HEK293 (cell line): Measurements from ENCODE around the gene SEZ6L.
A peak's percentile ranks its signal among the peaks of the same experiment; 100 is the strongest.

ENCODE experiments used
- BCL11A ChIP-seq: fragments of 450-650 bp; formaldehyde crosslinking; IDR thresholded peaks from 2 replicates; pipeline ENCODE4 v1.5.1; 2016; ENCODE audit warnings: low read depth, missing biosample characterization, missing genetic modification characterization
- KLF16 ChIP-seq: fragments of 450-650 bp; formaldehyde crosslinking; IDR thresholded peaks from 2 replicates; pipeline ENCODE4 v1.5.1; 2017; ENCODE audit warnings: missing biosample characterization, missing genetic modification characterization
- ZFP3 ChIP-seq: fragments of 450-650 bp; formaldehyde crosslinking; IDR thresholded peaks from 2 replicates; pipeline ENCODE4 v1.5.1; 2016; ENCODE audit warnings: low read depth, missing biosample characterization, missing genetic modification characterization
- ZNF571 ChIP-seq: fragments of 450-650 bp; formaldehyde crosslinking; IDR thresholded peaks from 2 replicates; pipeline ENCODE4 v1.5.0; 2017; ENCODE audit warnings: missing biosample characterization, missing genetic modification characterization
- ZNF600 ChIP-seq: fragments of 450-650 bp; formaldehyde crosslinking; IDR thresholded peaks from 2 replicates; pipeline ENCODE4 v1.5.1; 2016; ENCODE audit warnings: missing biosample characterization, missing genetic modification characterization
- TF ChIP-seq, protein P1 (sequence below): fragments of 450-650 bp; formaldehyde crosslinking; IDR thresholded peaks from 2 replicates; pipeline ENCODE4 v1.5.1; 2016; ENCODE audit warnings: missing biosample characterization, missing genetic modification characterization, borderline replicate concordance
- TF ChIP-seq, protein P2 (sequence below): fragments of 450-650 bp; formaldehyde crosslinking; IDR thresholded peaks from 2 replicates; pipeline ENCODE4 v1.5.1; 2016; ENCODE audit warnings: missing biosample characterization, missing genetic modification characterization
- TF ChIP-seq, protein P3 (sequence below): fragments of 450-650 bp; formaldehyde crosslinking; optimal IDR thresholded peaks from 2 replicates; pipeline ENCODE3; 2016; ENCODE audit warnings: missing biosample characterization, mild to moderate bottlenecking, missing genetic modification characterization
- TF ChIP-seq, protein P4 (sequence below): fragments of 450-650 bp; formaldehyde crosslinking; IDR thresholded peaks from 2 replicates; pipeline ENCODE4 v1.5.1; 2016; ENCODE audit warnings: missing biosample characterization, missing genetic modification characterization
- TF ChIP-seq, protein P5 (sequence below): fragments of 450-650 bp; formaldehyde crosslinking; IDR thresholded peaks from 2 replicates; pipeline ENCODE4 v1.5.1; 2017; ENCODE audit warnings: missing biosample characterization, mild to moderate bottlenecking, missing genetic modification characterization, moderate library complexity
- TF ChIP-seq, protein P6 (sequence below): fragments of 450-650 bp; formaldehyde crosslinking; IDR thresholded peaks from 2 replicates; pipeline ENCODE4; 2016; ENCODE audit warnings: missing biosample characterization, missing genetic modification characterization

The SEZ6L gene

DNA sequence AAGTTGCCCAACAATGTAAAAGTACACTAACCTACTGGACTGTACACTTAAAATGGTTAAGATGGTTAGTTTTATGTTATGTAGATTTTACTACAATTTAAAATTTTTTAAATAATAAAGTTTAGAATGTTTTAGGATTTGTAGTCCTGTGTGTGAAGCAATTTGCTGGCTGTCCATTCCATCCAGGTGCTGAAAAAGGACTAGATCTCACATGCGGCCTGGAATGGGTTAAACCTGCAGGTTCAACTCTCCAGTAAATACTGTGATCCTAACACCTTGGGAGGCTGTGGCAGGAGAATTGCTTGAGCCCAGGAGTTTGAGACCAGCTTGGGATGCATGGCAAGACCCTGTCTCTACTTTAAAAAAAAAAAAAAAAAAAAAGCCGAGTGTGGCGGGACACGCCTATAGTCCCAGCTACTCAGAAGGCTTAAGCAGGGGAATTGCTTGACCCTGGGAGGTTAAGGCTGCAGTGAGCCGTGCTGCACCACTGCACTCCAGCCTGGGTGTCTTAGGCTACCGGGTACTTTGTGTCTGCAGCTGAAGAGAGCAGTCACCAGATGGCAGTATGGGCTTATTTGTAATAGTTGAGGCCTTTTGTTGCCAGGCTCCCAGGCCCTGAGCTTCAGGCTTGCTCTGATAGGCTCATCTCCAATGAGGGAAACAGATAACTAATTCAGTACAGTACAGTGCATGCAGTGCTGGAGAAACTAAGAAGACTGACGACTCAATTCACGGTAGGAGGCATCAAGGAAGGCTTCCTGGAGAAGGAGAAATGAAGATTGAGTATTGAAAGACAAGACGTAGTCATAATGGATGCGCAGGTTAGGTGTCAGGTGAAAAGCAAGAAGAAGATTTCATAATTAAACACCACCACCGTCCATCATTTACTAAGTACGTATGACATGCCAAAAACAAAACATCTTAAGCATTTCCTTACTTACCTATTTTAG, 195.1 kb downstream of the SEZ6L start (continued):
- TF ChIP-seq, protein P1, sequence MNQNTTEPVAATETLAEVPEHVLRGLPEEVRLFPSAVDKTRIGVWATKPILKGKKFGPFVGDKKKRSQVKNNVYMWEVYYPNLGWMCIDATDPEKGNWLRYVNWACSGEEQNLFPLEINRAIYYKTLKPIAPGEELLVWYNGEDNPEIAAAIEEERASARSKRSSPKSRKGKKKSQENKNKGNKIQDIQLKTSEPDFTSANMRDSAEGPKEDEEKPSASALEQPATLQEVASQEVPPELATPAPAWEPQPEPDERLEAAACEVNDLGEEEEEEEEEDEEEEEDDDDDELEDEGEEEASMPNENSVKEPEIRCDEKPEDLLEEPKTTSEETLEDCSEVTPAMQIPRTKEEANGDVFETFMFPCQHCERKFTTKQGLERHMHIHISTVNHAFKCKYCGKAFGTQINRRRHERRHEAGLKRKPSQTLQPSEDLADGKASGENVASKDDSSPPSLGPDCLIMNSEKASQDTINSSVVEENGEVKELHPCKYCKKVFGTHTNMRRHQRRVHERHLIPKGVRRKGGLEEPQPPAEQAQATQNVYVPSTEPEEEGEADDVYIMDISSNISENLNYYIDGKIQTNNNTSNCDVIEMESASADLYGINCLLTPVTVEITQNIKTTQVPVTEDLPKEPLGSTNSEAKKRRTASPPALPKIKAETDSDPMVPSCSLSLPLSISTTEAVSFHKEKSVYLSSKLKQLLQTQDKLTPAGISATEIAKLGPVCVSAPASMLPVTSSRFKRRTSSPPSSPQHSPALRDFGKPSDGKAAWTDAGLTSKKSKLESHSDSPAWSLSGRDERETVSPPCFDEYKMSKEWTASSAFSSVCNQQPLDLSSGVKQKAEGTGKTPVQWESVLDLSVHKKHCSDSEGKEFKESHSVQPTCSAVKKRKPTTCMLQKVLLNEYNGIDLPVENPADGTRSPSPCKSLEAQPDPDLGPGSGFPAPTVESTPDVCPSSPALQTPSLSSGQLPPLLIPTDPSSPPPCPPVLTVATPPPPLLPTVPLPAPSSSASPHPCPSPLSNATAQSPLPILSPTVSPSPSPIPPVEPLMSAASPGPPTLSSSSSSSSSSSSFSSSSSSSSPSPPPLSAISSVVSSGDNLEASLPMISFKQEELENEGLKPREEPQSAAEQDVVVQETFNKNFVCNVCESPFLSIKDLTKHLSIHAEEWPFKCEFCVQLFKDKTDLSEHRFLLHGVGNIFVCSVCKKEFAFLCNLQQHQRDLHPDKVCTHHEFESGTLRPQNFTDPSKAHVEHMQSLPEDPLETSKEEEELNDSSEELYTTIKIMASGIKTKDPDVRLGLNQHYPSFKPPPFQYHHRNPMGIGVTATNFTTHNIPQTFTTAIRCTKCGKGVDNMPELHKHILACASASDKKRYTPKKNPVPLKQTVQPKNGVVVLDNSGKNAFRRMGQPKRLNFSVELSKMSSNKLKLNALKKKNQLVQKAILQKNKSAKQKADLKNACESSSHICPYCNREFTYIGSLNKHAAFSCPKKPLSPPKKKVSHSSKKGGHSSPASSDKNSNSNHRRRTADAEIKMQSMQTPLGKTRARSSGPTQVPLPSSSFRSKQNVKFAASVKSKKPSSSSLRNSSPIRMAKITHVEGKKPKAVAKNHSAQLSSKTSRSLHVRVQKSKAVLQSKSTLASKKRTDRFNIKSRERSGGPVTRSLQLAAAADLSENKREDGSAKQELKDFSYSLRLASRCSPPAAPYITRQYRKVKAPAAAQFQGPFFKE (tag by site-specific recombination), result no peak
- TF ChIP-seq ZNF571 (tag by site-specific recombination) (no peak), KLF16 (tag by site-specific recombination) (no peak), ZFP3 (tag by site-specific recombination) (no peak), ZNF600 (tag by site-specific recombination) (no peak), BCL11A (tag by site-specific recombination) (no peak)
- TF ChIP-seq, protein P2, sequence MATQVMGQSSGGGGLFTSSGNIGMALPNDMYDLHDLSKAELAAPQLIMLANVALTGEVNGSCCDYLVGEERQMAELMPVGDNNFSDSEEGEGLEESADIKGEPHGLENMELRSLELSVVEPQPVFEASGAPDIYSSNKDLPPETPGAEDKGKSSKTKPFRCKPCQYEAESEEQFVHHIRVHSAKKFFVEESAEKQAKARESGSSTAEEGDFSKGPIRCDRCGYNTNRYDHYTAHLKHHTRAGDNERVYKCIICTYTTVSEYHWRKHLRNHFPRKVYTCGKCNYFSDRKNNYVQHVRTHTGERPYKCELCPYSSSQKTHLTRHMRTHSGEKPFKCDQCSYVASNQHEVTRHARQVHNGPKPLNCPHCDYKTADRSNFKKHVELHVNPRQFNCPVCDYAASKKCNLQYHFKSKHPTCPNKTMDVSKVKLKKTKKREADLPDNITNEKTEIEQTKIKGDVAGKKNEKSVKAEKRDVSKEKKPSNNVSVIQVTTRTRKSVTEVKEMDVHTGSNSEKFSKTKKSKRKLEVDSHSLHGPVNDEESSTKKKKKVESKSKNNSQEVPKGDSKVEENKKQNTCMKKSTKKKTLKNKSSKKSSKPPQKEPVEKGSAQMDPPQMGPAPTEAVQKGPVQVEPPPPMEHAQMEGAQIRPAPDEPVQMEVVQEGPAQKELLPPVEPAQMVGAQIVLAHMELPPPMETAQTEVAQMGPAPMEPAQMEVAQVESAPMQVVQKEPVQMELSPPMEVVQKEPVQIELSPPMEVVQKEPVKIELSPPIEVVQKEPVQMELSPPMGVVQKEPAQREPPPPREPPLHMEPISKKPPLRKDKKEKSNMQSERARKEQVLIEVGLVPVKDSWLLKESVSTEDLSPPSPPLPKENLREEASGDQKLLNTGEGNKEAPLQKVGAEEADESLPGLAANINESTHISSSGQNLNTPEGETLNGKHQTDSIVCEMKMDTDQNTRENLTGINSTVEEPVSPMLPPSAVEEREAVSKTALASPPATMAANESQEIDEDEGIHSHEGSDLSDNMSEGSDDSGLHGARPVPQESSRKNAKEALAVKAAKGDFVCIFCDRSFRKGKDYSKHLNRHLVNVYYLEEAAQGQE, result peak; percentile 69; the same call in 1 of the 2 replicates
- TF ChIP-seq, protein P3, sequence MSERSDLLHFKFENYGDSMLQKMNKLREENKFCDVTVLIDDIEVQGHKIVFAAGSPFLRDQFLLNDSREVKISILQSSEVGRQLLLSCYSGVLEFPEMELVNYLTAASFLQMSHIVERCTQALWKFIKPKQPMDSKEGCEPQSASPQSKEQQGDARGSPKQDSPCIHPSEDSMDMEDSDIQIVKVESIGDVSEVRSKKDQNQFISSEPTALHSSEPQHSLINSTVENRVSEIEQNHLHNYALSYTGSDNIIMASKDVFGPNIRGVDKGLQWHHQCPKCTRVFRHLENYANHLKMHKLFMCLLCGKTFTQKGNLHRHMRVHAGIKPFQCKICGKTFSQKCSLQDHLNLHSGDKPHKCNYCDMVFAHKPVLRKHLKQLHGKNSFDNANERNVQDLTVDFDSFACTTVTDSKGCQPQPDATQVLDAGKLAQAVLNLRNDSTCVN (tag by site-specific recombination), result no peak
- TF ChIP-seq, protein P4, sequence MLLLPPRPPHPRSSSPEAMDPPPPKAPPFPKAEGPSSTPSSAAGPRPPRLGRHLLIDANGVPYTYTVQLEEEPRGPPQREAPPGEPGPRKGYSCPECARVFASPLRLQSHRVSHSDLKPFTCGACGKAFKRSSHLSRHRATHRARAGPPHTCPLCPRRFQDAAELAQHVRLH, result no peak
- TF ChIP-seq, protein P5, sequence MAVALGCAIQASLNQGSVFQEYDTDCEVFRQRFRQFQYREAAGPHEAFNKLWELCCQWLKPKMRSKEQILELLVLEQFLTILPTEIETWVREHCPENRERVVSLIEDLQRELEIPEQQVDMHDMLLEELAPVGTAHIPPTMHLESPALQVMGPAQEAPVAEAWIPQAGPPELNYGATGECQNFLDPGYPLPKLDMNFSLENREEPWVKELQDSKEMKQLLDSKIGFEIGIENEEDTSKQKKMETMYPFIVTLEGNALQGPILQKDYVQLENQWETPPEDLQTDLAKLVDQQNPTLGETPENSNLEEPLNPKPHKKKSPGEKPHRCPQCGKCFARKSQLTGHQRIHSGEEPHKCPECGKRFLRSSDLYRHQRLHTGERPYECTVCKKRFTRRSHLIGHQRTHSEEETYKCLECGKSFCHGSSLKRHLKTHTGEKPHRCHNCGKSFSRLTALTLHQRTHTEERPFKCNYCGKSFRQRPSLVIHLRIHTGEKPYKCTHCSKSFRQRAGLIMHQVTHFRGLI (tag by site-specific recombination), result no peak
- TF ChIP-seq, protein P6, sequence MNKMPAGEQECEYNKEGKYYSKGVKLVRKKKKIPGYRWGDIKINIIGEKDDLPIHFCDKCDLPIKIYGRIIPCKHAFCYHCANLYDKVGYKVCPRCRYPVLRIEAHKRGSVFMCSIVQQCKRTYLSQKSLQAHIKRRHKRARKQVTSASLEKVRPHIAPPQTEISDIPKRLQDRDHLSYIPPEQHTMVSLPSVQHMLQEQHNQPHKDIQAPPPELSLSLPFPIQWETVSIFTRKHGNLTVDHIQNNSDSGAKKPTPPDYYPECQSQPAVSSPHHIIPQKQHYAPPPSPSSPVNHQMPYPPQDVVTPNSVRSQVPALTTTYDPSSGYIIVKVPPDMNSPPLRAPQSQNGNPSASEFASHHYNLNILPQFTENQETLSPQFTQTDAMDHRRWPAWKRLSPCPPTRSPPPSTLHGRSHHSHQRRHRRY, result no peak
- TF ChIP-seq, all 188 proteins: peak for 4
